Thyroid gland (tissue), 4 donors: ENCODE data around the gene ZNF775. TPM values are rescaled to one million over a fixed set of nuclear protein-coding genes. Genes with fewer than 3 reads are reported as not detected.

Experiments
- DNase-seq, 2 donors: peaks; one replicate each; pipeline ENCODE4 v3.0.0-alpha.2; 2019
- H3K27ac ChIP-seq, 3 donors: fragments of 200-600 bp; sonication (generic); 1 replicate in 2 of 3; 2 replicates in 1 of 3; pipeline ENCODE4 v1.5.1; 2016 to 2019; ENCODE audit warnings: mild to moderate bottlenecking in 1 of 3, moderate library complexity in 1 of 3
- H3K27me3 ChIP-seq: fragments of 200-600 bp; sonication (generic); one replicate; pipeline ENCODE4 v1.5.1; 2019
- H3K36me3 ChIP-seq, 2 donors: fragments of 200-600 bp; sonication (generic); one replicate each; pipeline ENCODE4 v1.5.1; 2016 to 2019
- H3K4me1 ChIP-seq, 2 donors: fragments of 200-600 bp; sonication (generic); one replicate each; pipeline ENCODE4 v1.5.1; 2017 to 2019
- H3K4me3 ChIP-seq, 3 donors: fragments of 200-600 bp; sonication (generic); replicated peaks in 1 of 3; 1 replicate in 2 of 3; 2 replicates in 1 of 3; pipeline ENCODE4 v1.5.1; 2016; ENCODE audit warnings: mild to moderate bottlenecking in 1 of 3
- H3K9me3 ChIP-seq: fragments of 200-600 bp; sonication (generic); one replicate; pipeline ENCODE4 v1.5.1; 2017
- CTCF ChIP-seq, 6 experiments: fragments of 200-600 bp in 3 of 6; fragments of 450-650 bp in 3 of 6; sonication (generic) in 3 of 6; IDR thresholded peaks; one replicate each; pipeline ENCODE4 v1.5.1; 2016 to 2019; ENCODE audit warnings: antibody characterized with exemption in 6 of 6, mild to moderate bottlenecking in 2 of 6, inconsistent platforms in 1 of 6, moderate library complexity in 1 of 6
- POLR2A ChIP-seq, 2 donors: fragments of 450-650 bp; IDR thresholded peaks; one replicate each; pipeline ENCODE4 v1.6.1; 2017; ENCODE audit warnings: antibody characterized with exemption in 2 of 2, mild to moderate bottlenecking in 2 of 2, moderate library complexity in 1 of 2
- WGBS, 2 donors: methylation state at CpG; one replicate each; pipeline ENCODE4 v1.1.5; 2017; 5-methylcytosine and 5-hydroxymethylcytosine counted together
- intact Hi-C: fragments of 100-400 bp; cut with DNase I; formaldehyde crosslinking; loops from one replicate; pipeline ENCODE4 v1.15.1; 2023
- total RNA-seq, 4 donors: library from RNA; depleted of rRNA; stranded (reverse); fragments of >200 nt; gene quantifications; one replicate each; pipeline ENCODE4 v1.2.3, GENCODE V29; 2016

Gene ZNF775
- total RNA-seq, 4 donors from 2014 or later = 4.3 to 7.5 (median 6.3) TPM

DNA sequence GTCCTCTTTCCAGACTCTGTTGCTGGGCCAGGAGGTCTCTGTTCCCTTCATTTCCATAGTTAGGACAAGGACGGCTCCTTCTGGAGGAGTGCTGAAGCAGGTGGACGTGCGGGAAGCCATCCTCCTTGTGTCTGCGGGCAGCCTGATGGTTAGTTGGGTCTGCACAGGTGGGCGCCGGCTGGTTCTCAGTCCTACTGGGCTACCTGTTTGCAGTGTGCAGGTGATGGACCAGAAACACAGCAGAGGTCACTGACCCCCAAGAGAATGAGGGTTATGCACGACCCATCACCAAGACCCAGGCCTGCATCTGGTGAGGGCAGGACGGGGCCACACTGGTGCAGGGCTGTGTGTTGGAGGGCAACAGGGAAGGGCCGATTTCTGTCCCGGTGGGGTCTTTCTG, 45.5 kb upstream of the ZNF775 start:
- TF ChIP-seq POLR2A (IDR thresholded peaks at IDR 0.05) = no peak
- no peak for TF ChIP-seq CTCF (IDR thresholded peaks at IDR 0.05)
- no peak for DNase-seq
- intact Hi-C loops = no loop called here
- Histone ChIP-seq H3K4me1 (peaks cover 9 to 15% of the 10 kb centered on the region in 2 donors), H3K27ac (no peak overlapping the region), H3K9me3 (no peaks in the 10 kb centered on the region), H3K27me3 (no peaks in the 10 kb centered on the region), H3K36me3 (no peaks in the 10 kb centered on the region), H3K4me3 (no peak overlapping the region)
- WGBS, 2 donors = 100% methylated on average over 8 to 9 of the region's 10 CpGs

DNA sequence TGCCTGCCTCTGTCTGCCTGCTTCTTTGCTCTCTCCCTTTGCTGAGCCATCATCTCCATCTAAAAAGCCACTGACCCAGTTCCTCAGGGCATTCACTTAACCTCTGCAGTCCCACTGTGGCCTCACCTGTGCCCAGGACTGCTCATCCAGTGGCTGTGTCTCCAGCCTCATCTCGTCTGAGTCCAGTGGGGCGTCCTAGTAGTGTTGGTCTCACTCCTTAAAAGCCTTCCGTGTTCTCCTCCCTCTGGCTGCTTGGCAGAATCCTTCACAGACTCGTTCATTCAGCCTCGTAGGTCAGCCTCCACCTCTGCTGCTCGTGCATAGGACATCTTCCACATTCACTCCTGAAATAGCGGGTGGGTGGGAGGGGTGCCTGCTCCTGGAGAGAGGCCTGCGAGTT, 45.0 kb upstream of the ZNF775 start:
- H3K27ac ChIP-seq = no peak overlapping the region
- H3K4me1 ChIP-seq = peaks cover 9 to 15% of the 10 kb centered on the region in 2 donors
- intact Hi-C loops = no loop called here

DNA sequence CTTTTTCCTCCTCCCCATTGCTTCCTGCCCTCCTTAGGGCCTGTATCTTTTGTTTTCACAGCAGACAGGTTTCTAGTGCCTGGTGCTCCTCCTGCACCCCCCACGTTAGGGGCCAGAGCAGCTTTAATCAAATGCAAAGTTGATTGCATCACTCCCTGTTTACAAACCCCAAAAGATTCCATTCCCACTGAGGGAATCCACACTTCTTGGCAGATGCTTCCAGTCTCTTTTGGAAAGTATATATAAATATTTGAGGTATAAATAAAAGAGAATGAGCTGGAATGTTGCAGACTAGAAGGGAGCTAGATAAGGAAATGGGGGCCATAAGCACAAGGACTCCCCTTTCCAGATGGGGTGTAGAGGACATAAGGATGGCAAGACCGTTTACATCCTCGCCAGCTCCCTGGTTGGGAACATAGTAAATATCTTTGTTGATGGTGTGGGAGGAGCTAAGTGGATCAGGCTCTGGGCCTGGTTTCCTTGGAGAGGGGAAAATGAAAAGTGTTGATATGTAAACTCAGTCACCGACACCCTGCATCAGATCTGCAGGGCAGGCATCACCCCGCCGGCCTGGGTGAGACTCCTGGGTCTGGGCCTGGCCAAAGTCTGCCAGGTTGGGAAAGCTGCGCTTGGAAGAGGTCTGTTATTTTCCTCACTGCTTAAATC, 43.9 kb upstream of the ZNF775 start:
- H3K4me1 ChIP-seq = peaks cover 10 to 22% of the 10 kb centered on the region in 2 donors
- no peaks in the 10 kb centered on the region for H3K27me3 ChIP-seq
- no peaks in the 10 kb centered on the region for H3K9me3 ChIP-seq
- intact Hi-C loops = no loop called here
- no peak overlapping the region for H3K4me3 ChIP-seq
- DNase-seq = no peak
- no peaks in the 10 kb centered on the region for H3K36me3 ChIP-seq
- H3K27ac ChIP-seq = peak overlapping the region in 2 of 3 donors; percentile 17 to 61
- TF ChIP-seq CTCF (IDR thresholded peaks at IDR 0.05) (no peak), POLR2A (IDR thresholded peaks at IDR 0.05) (no peak)
- 65 to 73% methylated on average over 7 of the region's 7 CpGs for WGBS, 2 donors

More for the DNA sequence above, 45.0 kb upstream of the ZNF775 start:
- no peaks in the 10 kb centered on the region for H3K27me3 ChIP-seq
- H3K4me3 ChIP-seq = no peak overlapping the region
- no peaks in the 10 kb centered on the region for H3K36me3 ChIP-seq
- WGBS, 2 donors = 95 to 97% methylated on average over 8 of the region's 8 CpGs
- no peak for TF ChIP-seq POLR2A (IDR thresholded peaks at IDR 0.05)
- TF ChIP-seq CTCF (IDR thresholded peaks at IDR 0.05) = no peak
- no peak for DNase-seq
- no peaks in the 10 kb centered on the region for H3K9me3 ChIP-seq

DNA sequence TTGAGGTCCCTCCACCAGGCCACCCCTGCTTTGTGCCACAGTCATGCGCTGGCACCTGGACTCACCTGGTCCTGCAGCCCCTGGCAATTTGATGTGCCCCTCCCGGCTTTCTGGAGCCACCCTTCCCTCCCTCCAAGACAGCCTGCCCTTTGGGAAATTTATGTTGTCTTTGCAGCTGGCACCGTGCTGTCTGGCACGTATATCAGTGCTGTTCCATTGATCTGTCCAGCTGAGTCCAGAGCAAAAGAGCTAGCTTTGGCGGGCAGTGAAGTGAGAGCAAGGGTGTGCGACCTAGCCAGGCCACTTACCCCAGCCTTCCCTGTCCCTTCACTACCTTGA, 43.4 kb upstream of the ZNF775 start:
- peak; percentile 43 to 55 for DNase-seq
- WGBS, 2 donors = 29 to 32% methylated on average over 4 to 6 of the region's 6 CpGs
- intact Hi-C loops = no loop called here
- peak overlapping the region in 2 of 3 donors; percentile 17 to 61 for H3K27ac ChIP-seq
- no peaks in the 10 kb centered on the region for H3K27me3 ChIP-seq
- H3K4me3 ChIP-seq = no peak overlapping the region
- H3K9me3 ChIP-seq = no peaks in the 10 kb centered on the region
- peaks cover 15 to 27% of the 10 kb centered on the region in 2 donors for H3K4me1 ChIP-seq
- no peaks in the 10 kb centered on the region for H3K36me3 ChIP-seq
- TF ChIP-seq CTCF (IDR thresholded peaks at IDR 0.05) (no peak), POLR2A (IDR thresholded peaks at IDR 0.05) (no peak)

- no peak for TF ChIP-seq CTCF (IDR thresholded peaks at IDR 0.05)
- no peak for TF ChIP-seq POLR2A (IDR thresholded peaks at IDR 0.05)
- H3K9me3 ChIP-seq = no peaks in the 10 kb centered on the region
- 90 to 96% methylated on average over 2 to 8 of the region's 14 CpGs for WGBS, 2 donors
- no peak overlapping the region for H3K27ac ChIP-seq
- no peak for DNase-seq
- H3K36me3 ChIP-seq = no peaks in the 10 kb centered on the region
- H3K4me1 ChIP-seq = peaks cover 23 to 35% of the 10 kb centered on the region in 2 donors
- no peak overlapping the region for H3K4me3 ChIP-seq
- H3K27me3 ChIP-seq = no peaks in the 10 kb centered on the region
- intact Hi-C loops = no loop called here
Observed at GRCh38 chr7:150336746-150337145, 42.4 kb upstream of the ZNF775 start.
